IMR-90 (cell line): Measurements from ENCODE around the gene TMEM179. TPM values are rescaled to one million over a fixed set of nuclear protein-coding genes. Genes with fewer than 3 reads are reported as not detected.

ENCODE experiments used
- ATAC-seq: fragments of 200-7000 bp; cut with Tn5 transposase; 2 replicates; pipeline ENCODE4 v1.9.1; 2020; ENCODE audit warnings: low read depth, mild to moderate bottlenecking, moderate library complexity
- BruUV-seq: library from RNA; stranded (reverse); fragments of 400-500 nt; replicated peaks from 2 replicates; lab custom pipeline; 2021; lab: Mats Ljungman, UMichigan
- CTCF ChIA-PET: fragments of 300-600 bp; formaldehyde crosslinking; extraction: SDS; loops from one replicate; lab custom pipeline; 2021; ENCODE audit warnings: antibody characterized with exemption; lab: Yijun Ruan, JAX
- POLR2A ChIA-PET: fragments of 300-600 bp; sonication (Branson Sonifier 250); formaldehyde crosslinking; loops from one replicate; lab custom pipeline; 2022; ENCODE audit warnings: antibody characterized with exemption; ENCODE audit not compliant: unreplicated experiment; lab: Charles Lee
- DNase-seq: peaks from one replicate; pipeline ENCODE4 v3.0.0; 2013
- H2AFZ ChIP-seq: replicated peaks from 2 replicates; pipeline ENCODE3; 2013; ENCODE audit warnings: low read length, mild to moderate bottlenecking; ENCODE audit not compliant: poor library complexity
- H2AK5ac ChIP-seq: 2 replicates; pipeline ENCODE4 v1.6.1; 2013; ENCODE audit warnings: low read depth, low read length, inconsistent platforms
- H2AK9ac ChIP-seq: replicated peaks from 2 replicates; pipeline ENCODE3; 2013; ENCODE audit warnings: mild to moderate bottlenecking, low read depth, low read length, moderate library complexity; ENCODE audit not compliant: poor library complexity
- H2BK120ac ChIP-seq: 2 replicates; pipeline ENCODE4 v1.6.1; 2013; ENCODE audit warnings: low read depth, low read length, inconsistent platforms
- H2BK15ac ChIP-seq: 3 replicates; pipeline ENCODE4 v1.6.1; 2013; ENCODE audit warnings: low read depth, low read length, inconsistent platforms
- H2BK20ac ChIP-seq: 2 replicates; pipeline ENCODE4 v1.6.1; 2013; ENCODE audit warnings: low read depth, mild to moderate bottlenecking, inconsistent platforms, low read length, moderate library complexity
- H2BK5ac ChIP-seq: 2 replicates; pipeline ENCODE4 v1.6.1; 2013; ENCODE audit warnings: mild to moderate bottlenecking, low read depth, low read length, inconsistent platforms; ENCODE audit not compliant: poor library complexity, severe bottlenecking
- H3K14ac ChIP-seq: replicated peaks from 2 replicates; pipeline ENCODE4 v1.6.1; 2013; ENCODE audit warnings: low read depth, low read length, inconsistent platforms
- H3K18ac ChIP-seq: 2 replicates; pipeline ENCODE4 v1.6.1; 2013; ENCODE audit warnings: low read depth, low read length, control low read depth
- H3K23ac ChIP-seq: 2 replicates; pipeline ENCODE4 v1.6.1; 2013; ENCODE audit warnings: low read depth, low read length, inconsistent platforms
- H3K27ac ChIP-seq: 2 replicates; pipeline ENCODE4 v1.5.1; 2013; ENCODE audit warnings: mild to moderate bottlenecking, control low read depth, low read length; ENCODE audit not compliant: insufficient read depth
- H3K27me3 ChIP-seq: 2 replicates; pipeline ENCODE4 v1.6.1; 2013; ENCODE audit warnings: low read length; ENCODE audit not compliant: control insufficient read depth, insufficient read depth
- H3K36me3 ChIP-seq: 2 replicates; pipeline ENCODE4 v1.6.1; 2013; ENCODE audit warnings: low read length, mixed read lengths; ENCODE audit not compliant: control insufficient read depth, insufficient read depth
- H3K4ac ChIP-seq: 2 replicates; pipeline ENCODE4 v1.6.1; 2013; ENCODE audit warnings: low read depth, low read length, inconsistent platforms
- H3K4me1 ChIP-seq: 2 replicates; pipeline ENCODE4 v1.6.1; 2013; ENCODE audit warnings: low read length, mixed read lengths; ENCODE audit not compliant: control insufficient read depth, insufficient read depth
- H3K4me2 ChIP-seq: 2 replicates; pipeline ENCODE4 v1.6.1; 2013; ENCODE audit warnings: low read depth, mild to moderate bottlenecking, control low read depth, low read length, moderate library complexity
- H3K4me3 ChIP-seq: 2 replicates; pipeline ENCODE4 v1.5.1; 2013; ENCODE audit warnings: low read depth, mild to moderate bottlenecking, control low read depth, low read length, moderate library complexity; ENCODE audit not compliant: insufficient read depth
- H3K56ac ChIP-seq: 2 replicates; pipeline ENCODE4 v1.6.1; 2013; ENCODE audit warnings: low read length, inconsistent platforms; ENCODE audit not compliant: insufficient read depth; ENCODE audit errors: extremely low read depth
- H3K79me1 ChIP-seq, 2 experiments: 2 replicates each; pipeline ENCODE4 v1.6.1; 2013; ENCODE audit warnings: low read length in 2 of 2, inconsistent platforms in 1 of 2, low read depth in 1 of 2
- H3K9ac ChIP-seq: 2 replicates; pipeline ENCODE4 v1.6.1; 2013; ENCODE audit warnings: low read depth, low read length, control low read depth
- H3K9me1 ChIP-seq: 2 replicates; pipeline ENCODE4 v1.6.1; 2013; ENCODE audit warnings: low read length, inconsistent platforms; ENCODE audit not compliant: insufficient read depth
- H3K9me3 ChIP-seq: 2 replicates; pipeline ENCODE4 v1.6.1; 2013; ENCODE audit warnings: low read length; ENCODE audit not compliant: control insufficient read depth, insufficient read depth
- H4K20me1 ChIP-seq: 2 replicates; pipeline ENCODE4 v1.6.1; 2013; ENCODE audit warnings: low read length, inconsistent platforms; ENCODE audit not compliant: insufficient read depth
- H4K5ac ChIP-seq: 2 replicates; pipeline ENCODE4 v1.6.1; 2013; ENCODE audit warnings: mild to moderate bottlenecking, low read depth, low read length, control low read depth
- H4K8ac ChIP-seq, 2 experiments: 2 replicates each; pipeline ENCODE4 v1.6.1; 2013; ENCODE audit warnings: low read depth in 2 of 2, low read length in 2 of 2, control low read depth in 1 of 2, inconsistent platforms in 1 of 2
- H4K91ac ChIP-seq: 2 replicates; pipeline ENCODE4 v1.6.1; 2013; ENCODE audit warnings: low read depth, low read length, inconsistent platforms; ENCODE audit not compliant: insufficient read depth
- MAZ ChIP-seq: IDR thresholded peaks from 2 replicates; pipeline ENCODE4 v1.6.1; 2012; ENCODE audit warnings: low read depth, mild to moderate bottlenecking, low read length, improper control_type of control experiment, moderate library complexity, borderline replicate concordance
- NFE2L2 ChIP-seq: fragments of 150-350 bp; IDR thresholded peaks from 2 replicates; pipeline ENCODE4 v1.6.1; 2016; ENCODE audit warnings: low read depth, mild to moderate bottlenecking, low read length
- POLR2A ChIP-seq: IDR thresholded peaks from 2 replicates; pipeline ENCODE4 v1.6.1; 2012; ENCODE audit warnings: mild to moderate bottlenecking, low read depth, low read length
- RAD21 ChIP-seq: IDR thresholded peaks from 2 replicates; pipeline ENCODE4 v1.6.1; 2012; ENCODE audit warnings: low read length, improper control_type of control experiment
- RCOR1 ChIP-seq: IDR thresholded peaks from 2 replicates; pipeline ENCODE4 v1.6.1; 2012; ENCODE audit warnings: mild to moderate bottlenecking, low read length, improper control_type of control experiment; ENCODE audit not compliant: insufficient replicate concordance
- WGBS, 2 experiments: methylation state at CpG; one replicate each; pipeline versions ENCODE4 v1.1.5 to v1.1.7; 2013; ENCODE audit warnings: missing lambda C conversion rate in 2 of 2; ENCODE audit not compliant: insufficient read length in 1 of 2; ENCODE audit errors: extremely low coverage in 2 of 2; 5-methylcytosine and 5-hydroxymethylcytosine counted together
- dilution Hi-C: fragments of 300-500 bp; cut with HindIII; formaldehyde crosslinking; loops from one replicate; pipeline ENCODE4 v1.14.3; 2018; ENCODE audit warnings: low sequenced_read_pairs; ENCODE audit not compliant: unreplicated experiment
- in situ Hi-C: fragments of 300-500 bp; cut with MboI; formaldehyde crosslinking; loops from 3 replicates; pipeline ENCODE4 v1.14.3; 2019; ENCODE audit warnings: low sequenced_read_pairs, inconsistent platforms, mixed read lengths
- intact Hi-C: fragments of 100-400 bp; cut with micrococcal nuclease; formaldehyde crosslinking; loops from 2 replicates; pipeline ENCODE4 v1.10.0; 2022
- polyA plus RNA-seq, 3 experiments: library from polyadenylated mRNA; depleted of rRNA; stranded (reverse); fragments of >200 nt; gene quantifications; 2 replicates each; pipeline ENCODE4 v1.2.3, GENCODE V29; 2012; ENCODE audit warnings: low replicate concordance in 1 of 3
- total RNA-seq: library from RNA; depleted of rRNA; stranded (reverse); fragments of >200 nt; gene quantifications from 2 replicates; pipeline ENCODE4 v1.2.3, GENCODE V29; 2012
- TF ChIP-seq, protein P1 (sequence below): fragments of 150-350 bp; IDR thresholded peaks from 2 replicates; pipeline ENCODE4 v1.6.1; 2016; ENCODE audit warnings: low read depth, mild to moderate bottlenecking, low read length, moderate library complexity, borderline replicate concordance
- TF ChIP-seq, protein P2 (sequence below): conservative IDR thresholded peaks from 2 replicates; pipeline ENCODE4 v1.5.1; 2012; ENCODE audit warnings: mild to moderate bottlenecking, low read depth, low read length, improper control_type of control experiment

TMEM179 gene
- total and polyA plus RNA-seq, 2 of the 4 experiments (the other 2 are of a cell fraction), result not detected

DNA sequence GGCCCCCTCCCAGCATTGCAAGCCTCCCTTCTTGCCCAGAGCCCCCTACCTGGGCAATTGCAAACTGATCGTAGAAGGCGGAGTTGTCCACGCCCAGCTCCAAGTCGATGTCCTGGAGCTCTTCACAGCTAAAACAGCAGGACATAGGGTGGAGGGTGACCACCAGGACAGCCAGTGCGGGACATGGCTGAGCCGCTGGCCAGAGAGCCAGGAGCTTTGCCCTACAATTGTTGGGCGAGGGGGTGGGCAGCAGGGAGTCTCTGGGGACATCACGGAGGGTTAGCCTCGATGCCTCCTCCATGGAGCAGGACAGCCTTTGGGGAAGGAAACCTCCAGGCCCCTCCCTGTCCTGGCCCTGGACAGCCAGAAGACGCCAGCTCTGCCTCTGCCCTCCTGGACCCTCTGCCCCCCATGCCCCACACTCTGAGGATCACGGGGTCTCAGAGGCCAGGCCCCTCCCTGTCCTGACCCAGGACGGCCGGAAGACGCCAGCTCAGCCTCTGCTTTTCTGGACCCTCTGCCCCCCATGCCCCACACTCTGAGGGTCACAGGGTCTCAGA, 9.4 kb downstream of the TMEM179 start:
- WGBS, 2 experiments, result 83% methylated on average over 3 of the region's 14 CpGs; no CpG with 5 or more reads in 1 of the 2 experiments
- 0 out of 2 replicates have a peak, but pooled peaks cover 4% of the 10 kb centered on the region for H3K9me1 ChIP-seq
- H4K5ac ChIP-seq, result no peak overlapping the region
- H2AK9ac ChIP-seq, result no peak overlapping the region
- DNase-seq, result no peak
- in situ Hi-C loops, result no loop called here
- H3K23ac ChIP-seq, result no peak overlapping the region
- no peak overlapping the region for H4K8ac ChIP-seq
- H3K9ac ChIP-seq, result no peak overlapping the region
- H3K27me3 ChIP-seq, result peaks cover 4% of the 10 kb centered on the region; the same call in 1 of the 2 replicates
- H2BK5ac ChIP-seq, result no peak overlapping the region
- no peak overlapping the region for H2BK120ac ChIP-seq
- H4K20me1 ChIP-seq, result no peaks in the 10 kb centered on the region
- H3K9me3 ChIP-seq, result no peaks in the 10 kb centered on the region
- intact Hi-C loops, result no loop called here
- no peak overlapping the region for H3K27ac ChIP-seq
- H3K4me3 ChIP-seq, result no peak overlapping the region
- dilution Hi-C loops, result no loop called here
- no peak overlapping the region for H3K4ac ChIP-seq
- ChIA-PET CTCF (no interaction called here), POLR2A (no interaction called here)
- H2AFZ ChIP-seq, result no peak overlapping the region
- no peaks in the 10 kb centered on the region for H3K79me1 ChIP-seq
- no peak overlapping the region for H2AK5ac ChIP-seq
- BruUV-seq, result no TSS peak
- H4K91ac ChIP-seq, result no peak overlapping the region
- TF ChIP-seq RAD21, result no peak
- TF ChIP-seq RCOR1, result no peak
- TF ChIP-seq MAZ, result no peak
- TF ChIP-seq, protein P1, sequence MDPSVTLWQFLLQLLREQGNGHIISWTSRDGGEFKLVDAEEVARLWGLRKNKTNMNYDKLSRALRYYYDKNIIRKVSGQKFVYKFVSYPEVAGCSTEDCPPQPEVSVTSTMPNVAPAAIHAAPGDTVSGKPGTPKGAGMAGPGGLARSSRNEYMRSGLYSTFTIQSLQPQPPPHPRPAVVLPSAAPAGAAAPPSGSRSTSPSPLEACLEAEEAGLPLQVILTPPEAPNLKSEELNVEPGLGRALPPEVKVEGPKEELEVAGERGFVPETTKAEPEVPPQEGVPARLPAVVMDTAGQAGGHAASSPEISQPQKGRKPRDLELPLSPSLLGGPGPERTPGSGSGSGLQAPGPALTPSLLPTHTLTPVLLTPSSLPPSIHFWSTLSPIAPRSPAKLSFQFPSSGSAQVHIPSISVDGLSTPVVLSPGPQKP, result no peak
- no peak for TF ChIP-seq NFE2L2
- TF ChIP-seq POLR2A, result no peak
- TF ChIP-seq, protein P2, sequence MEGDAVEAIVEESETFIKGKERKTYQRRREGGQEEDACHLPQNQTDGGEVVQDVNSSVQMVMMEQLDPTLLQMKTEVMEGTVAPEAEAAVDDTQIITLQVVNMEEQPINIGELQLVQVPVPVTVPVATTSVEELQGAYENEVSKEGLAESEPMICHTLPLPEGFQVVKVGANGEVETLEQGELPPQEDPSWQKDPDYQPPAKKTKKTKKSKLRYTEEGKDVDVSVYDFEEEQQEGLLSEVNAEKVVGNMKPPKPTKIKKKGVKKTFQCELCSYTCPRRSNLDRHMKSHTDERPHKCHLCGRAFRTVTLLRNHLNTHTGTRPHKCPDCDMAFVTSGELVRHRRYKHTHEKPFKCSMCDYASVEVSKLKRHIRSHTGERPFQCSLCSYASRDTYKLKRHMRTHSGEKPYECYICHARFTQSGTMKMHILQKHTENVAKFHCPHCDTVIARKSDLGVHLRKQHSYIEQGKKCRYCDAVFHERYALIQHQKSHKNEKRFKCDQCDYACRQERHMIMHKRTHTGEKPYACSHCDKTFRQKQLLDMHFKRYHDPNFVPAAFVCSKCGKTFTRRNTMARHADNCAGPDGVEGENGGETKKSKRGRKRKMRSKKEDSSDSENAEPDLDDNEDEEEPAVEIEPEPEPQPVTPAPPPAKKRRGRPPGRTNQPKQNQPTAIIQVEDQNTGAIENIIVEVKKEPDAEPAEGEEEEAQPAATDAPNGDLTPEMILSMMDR, result no peak
- no peaks in the 10 kb centered on the region for H3K36me3 ChIP-seq
- no peak overlapping the region for H2BK15ac ChIP-seq
- no peak overlapping the region for H3K14ac ChIP-seq
- H2BK20ac ChIP-seq, result no peak overlapping the region
- H3K18ac ChIP-seq, result no peak overlapping the region
- no peak overlapping the region for H3K4me2 ChIP-seq
- ATAC-seq, result no peak
- H3K56ac ChIP-seq, result no peak overlapping the region
- H3K4me1 ChIP-seq, result no peaks in the 10 kb centered on the region
